Upper lobe of right lung (tissue), 1 donor: Measurements from ENCODE around the gene CHST11. TPM values are rescaled to one million over a fixed set of nuclear protein-coding genes. Genes with fewer than 3 reads are reported as not detected.
"Not testable (repeated sequence)": the region's sequence is repeated elsewhere in the genome, so short reads cannot be mapped to it uniquely, and the experiment has no call there.

Source experiments
- ATAC-seq: fragments of 200-7000 bp; cut with Tn5 transposase; one replicate; pipeline ENCODE4 v1.9.1; 2020; ENCODE audit warnings: mild to moderate bottlenecking, moderate library complexity
- DNase-seq: peaks from one replicate; pipeline ENCODE4 v3.0.0-alpha.2; 2020
- H3K27ac ChIP-seq: fragments of 200-600 bp; one replicate; pipeline ENCODE4 v1.8.0; 2022
- H3K27me3 ChIP-seq: fragments of 200-600 bp; one replicate; pipeline ENCODE4 v1.8.0; 2022; ENCODE audit warnings: mild to moderate bottlenecking
- H3K36me3 ChIP-seq: fragments of 200-600 bp; one replicate; pipeline ENCODE4 v1.8.0; 2022
- H3K4me1 ChIP-seq: fragments of 200-600 bp; one replicate; pipeline ENCODE4 v1.8.0; 2022
- H3K4me3 ChIP-seq: fragments of 200-600 bp; one replicate; pipeline ENCODE4 v1.8.0; 2022; ENCODE audit warnings: mild to moderate bottlenecking
- H3K9me3 ChIP-seq: fragments of 200-600 bp; one replicate; pipeline ENCODE4 v1.8.0; 2022
- intact Hi-C: fragments of 100-400 bp; cut with DNase I; formaldehyde crosslinking; loops from one replicate; pipeline ENCODE4 v1.11.0; 2022
- total RNA-seq: library from RNA; stranded (reverse); fragmentation: NEBNext Ultra II Directional; extraction: Animal tissue kit (Norgen Biotek cat#: 25700); gene quantifications from one replicate; pipeline ENCODE4 v1.2.1, GENCODE V29; 2021
- TF ChIP-seq, protein P1 (sequence below): fragments of 200-600 bp; IDR thresholded peaks from one replicate; pipeline ENCODE4 v1.8.0; 2022; ENCODE audit warnings: antibody characterized with exemption
- donor health status: DM: no; HTN: yes; CAD: no; lungs with severe emphysema.

The CHST11 gene
- total RNA-seq, 1 donor from 2014 or later = 56.6 TPM

DNA sequence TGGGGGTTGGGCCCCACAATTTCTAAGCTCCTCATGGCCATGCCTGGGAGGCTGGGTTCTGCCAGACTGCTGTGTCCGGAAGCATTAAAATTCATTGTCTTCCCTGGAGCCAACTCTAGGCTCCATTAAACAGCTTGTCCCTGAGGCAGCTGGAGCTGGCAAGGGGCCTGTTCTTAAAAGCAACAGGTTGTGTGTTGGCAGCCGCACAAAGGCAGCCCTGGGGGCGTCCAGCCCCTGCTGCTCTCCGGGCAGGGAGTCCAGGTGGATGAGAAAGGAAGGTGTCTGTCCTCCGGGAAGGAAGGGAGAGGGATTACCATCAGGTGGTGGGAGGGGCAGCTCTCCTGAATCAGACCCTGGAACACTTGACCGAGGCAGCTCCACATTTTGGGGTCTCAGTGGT lies 98.9 kb downstream of the CHST11 start:
- H3K27ac ChIP-seq = no peak overlapping the region

DNA sequence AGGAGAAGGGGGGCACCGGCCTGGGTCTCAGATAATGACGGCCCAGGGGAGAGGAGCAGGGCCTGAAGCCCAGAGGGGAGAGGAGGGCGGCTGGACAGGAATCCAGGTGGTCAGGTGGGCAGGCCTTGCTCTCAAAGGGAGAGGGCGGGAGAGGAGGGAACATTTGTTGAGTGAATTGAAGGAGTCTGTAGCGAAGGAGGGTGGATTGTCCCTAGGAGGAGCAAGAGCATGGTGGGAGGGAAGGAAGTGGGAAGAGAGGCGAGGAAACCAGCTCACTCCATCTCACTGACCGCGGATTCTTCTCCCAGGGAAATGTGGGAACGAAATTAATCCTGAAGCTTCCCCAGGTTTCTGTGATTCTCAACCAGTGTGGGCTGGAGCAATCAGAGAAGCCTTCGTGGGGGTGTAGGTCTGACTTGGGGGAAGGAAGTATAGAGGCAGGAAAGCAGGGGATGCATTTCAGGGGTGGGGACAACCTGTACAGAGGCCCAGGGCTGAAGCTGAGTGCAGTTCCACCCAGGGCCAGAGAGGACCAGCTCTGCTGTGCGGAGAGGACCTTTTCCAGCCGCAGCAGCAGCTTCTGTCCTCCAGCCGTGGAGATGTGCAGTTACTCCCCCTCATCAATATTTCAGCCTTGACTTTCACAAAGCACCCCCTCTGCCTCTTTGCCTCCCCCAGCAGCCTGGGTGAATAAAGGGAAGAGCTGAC lies 100.9 kb downstream of the CHST11 start:
- DNase-seq = no peak
- TF ChIP-seq, protein P1, sequence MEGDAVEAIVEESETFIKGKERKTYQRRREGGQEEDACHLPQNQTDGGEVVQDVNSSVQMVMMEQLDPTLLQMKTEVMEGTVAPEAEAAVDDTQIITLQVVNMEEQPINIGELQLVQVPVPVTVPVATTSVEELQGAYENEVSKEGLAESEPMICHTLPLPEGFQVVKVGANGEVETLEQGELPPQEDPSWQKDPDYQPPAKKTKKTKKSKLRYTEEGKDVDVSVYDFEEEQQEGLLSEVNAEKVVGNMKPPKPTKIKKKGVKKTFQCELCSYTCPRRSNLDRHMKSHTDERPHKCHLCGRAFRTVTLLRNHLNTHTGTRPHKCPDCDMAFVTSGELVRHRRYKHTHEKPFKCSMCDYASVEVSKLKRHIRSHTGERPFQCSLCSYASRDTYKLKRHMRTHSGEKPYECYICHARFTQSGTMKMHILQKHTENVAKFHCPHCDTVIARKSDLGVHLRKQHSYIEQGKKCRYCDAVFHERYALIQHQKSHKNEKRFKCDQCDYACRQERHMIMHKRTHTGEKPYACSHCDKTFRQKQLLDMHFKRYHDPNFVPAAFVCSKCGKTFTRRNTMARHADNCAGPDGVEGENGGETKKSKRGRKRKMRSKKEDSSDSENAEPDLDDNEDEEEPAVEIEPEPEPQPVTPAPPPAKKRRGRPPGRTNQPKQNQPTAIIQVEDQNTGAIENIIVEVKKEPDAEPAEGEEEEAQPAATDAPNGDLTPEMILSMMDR = no peak
- Histone ChIP-seq H3K36me3 (no peaks in the 10 kb centered on the region), H3K4me3 (no peak overlapping the region), H3K9me3 (no peaks in the 10 kb centered on the region), H3K27me3 (no peaks in the 10 kb centered on the region), H3K27ac (no peak overlapping the region), H3K4me1 (no peaks in the 10 kb centered on the region)
- ATAC-seq = no peak
- intact Hi-C loops = no loop called here

More for the DNA sequence above, 98.9 kb downstream of the CHST11 start:
- Histone ChIP-seq H3K4me1 (no peaks in the 10 kb centered on the region), H3K27me3 (no peaks in the 10 kb centered on the region), H3K9me3 (no peaks in the 10 kb centered on the region), H3K4me3 (no peak overlapping the region), H3K36me3 (no peaks in the 10 kb centered on the region)
- ATAC-seq (no peak), DNase-seq (no peak)
- intact Hi-C loops = no loop called here
- TF ChIP-seq, protein P1 = no peak

DNA sequence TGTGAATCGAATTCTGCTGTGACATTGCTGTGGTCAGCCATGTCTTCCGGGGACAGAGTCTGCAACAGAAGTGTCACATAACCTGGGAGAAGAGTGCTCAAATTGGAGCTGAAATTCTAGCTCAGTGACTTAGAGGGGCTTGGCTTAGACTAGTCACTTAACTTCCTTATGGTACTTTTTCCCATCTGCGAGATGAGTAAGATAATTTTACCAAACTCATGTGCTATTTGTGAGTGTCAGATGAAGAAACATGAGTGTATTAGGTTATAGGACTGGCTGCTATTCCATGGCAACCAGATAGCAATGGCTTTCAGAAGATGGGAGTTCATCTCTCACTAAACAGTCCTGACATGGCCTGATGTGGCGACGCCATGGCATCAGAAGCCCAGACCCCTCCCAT lies 104.1 kb downstream of the CHST11 start:
- H3K4me1 ChIP-seq = no peaks in the 10 kb centered on the region
- no peaks in the 10 kb centered on the region for H3K36me3 ChIP-seq
- no peaks in the 10 kb centered on the region for H3K27me3 ChIP-seq
- intact Hi-C loops = no loop called here
- no peak for DNase-seq
- no peak overlapping the region for H3K4me3 ChIP-seq
- no peak overlapping the region for H3K27ac ChIP-seq
- ATAC-seq = no peak
- H3K9me3 ChIP-seq = no peaks in the 10 kb centered on the region
- TF ChIP-seq, protein P1 = no peak

DNA sequence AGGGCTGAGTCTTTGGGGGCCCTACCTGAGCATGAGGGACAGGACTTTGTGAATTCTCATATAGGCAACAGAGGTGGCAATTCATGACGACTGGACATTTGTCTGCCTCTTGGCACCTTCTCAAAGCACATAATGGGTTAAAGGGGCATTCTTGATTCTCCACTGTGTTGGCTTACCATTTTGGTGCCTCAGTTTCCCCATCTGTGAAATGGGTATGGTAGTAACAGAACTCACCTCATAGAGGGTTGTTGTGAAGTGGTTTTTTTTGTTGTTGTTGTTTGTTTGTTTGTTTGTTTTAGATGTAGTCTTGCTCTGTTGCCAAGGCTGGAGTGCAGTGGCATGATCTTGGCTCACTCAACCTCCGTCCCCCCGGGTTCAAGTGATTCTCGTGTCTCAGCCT lies 106.0 kb downstream of the CHST11 start:
- DNase-seq (no peak), ATAC-seq (no peak)
- no peak overlapping the region for H3K27ac ChIP-seq
- no peaks in the 10 kb centered on the region for H3K36me3 ChIP-seq
- no peaks in the 10 kb centered on the region for H3K9me3 ChIP-seq
- TF ChIP-seq, protein P1 = no peak
- no peaks in the 10 kb centered on the region for H3K4me1 ChIP-seq
- no peaks in the 10 kb centered on the region for H3K27me3 ChIP-seq
- intact Hi-C loops = no loop called here
- no peak overlapping the region for H3K4me3 ChIP-seq

DNA sequence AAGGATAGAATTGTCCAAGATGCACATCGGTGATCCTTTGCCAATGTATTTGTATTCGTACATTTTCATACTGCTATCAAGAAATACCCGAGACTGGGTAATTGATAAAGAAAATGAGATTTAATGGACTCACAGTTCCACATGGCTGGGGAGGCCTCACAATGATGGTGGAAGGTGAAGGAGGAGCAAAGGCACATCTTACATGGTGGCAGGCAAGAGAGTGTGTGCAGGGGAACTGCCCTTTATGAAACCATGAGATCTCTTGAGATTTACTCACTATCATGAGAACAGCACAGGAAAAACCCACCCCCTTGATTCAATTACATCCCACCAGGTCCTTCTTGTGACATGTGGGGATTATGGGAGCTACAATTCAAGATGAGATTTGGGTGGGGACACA lies 107.9 kb downstream of the CHST11 start:
- intact Hi-C loops, H3K27me3 ChIP-seq, ATAC-seq, DNase-seq, H3K36me3 ChIP-seq, H3K4me3 ChIP-seq, H3K9me3 ChIP-seq, H3K4me1 ChIP-seq, H3K27ac ChIP-seq: not testable (repeated sequence)

DNA sequence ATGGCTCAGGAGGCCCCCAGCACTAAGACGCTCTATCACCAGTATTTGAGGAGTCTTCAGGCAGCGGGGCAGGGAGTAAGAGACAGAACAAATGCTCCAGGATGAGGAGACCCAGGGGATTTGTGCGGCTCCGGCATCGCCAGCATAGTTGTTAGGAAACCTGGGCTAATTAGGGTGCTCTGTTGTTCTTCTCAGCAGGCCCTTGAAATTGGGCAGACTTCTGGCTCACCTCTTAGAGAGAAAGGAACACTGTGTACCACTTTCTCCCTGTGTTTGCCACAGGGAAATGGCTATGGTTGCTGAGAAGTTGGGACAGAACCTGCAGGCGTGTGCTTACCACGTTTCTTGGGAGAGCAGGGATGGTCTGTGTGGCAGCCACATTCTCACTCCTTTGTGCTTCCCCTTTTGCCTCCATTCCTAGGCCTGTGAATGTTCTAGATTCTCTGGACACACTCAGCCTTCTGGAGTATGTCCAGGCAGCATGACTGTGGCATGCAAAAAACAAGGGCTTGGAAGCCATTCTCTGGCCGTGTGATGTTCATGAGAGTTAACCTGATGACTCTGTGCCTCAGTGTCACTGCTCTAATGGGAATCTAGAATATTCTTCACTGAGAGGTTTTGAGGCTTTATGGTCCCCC lies 109.0 kb downstream of the CHST11 start:
- peak; percentile 51 for ATAC-seq

More for the DNA sequence above, 109.0 kb downstream of the CHST11 start:
- no peaks in the 10 kb centered on the region for H3K9me3 ChIP-seq
- intact Hi-C loops = no loop called here
- TF ChIP-seq, protein P1 = no peak
- H3K4me3 ChIP-seq = no peak overlapping the region
- H3K27me3 ChIP-seq = no peaks in the 10 kb centered on the region
- H3K36me3 ChIP-seq = no peaks in the 10 kb centered on the region
- H3K4me1 ChIP-seq = peaks cover 15% of the 10 kb centered on the region
- DNase-seq = no peak
- H3K27ac ChIP-seq = no peak overlapping the region
